ENCODE measurements around the gene KLHL40.
"Not testable (repeated sequence)": the region's sequence is repeated elsewhere in the genome, so short reads cannot be mapped to it uniquely, and the experiment has no call there.

The KLHL40 gene

DNA sequence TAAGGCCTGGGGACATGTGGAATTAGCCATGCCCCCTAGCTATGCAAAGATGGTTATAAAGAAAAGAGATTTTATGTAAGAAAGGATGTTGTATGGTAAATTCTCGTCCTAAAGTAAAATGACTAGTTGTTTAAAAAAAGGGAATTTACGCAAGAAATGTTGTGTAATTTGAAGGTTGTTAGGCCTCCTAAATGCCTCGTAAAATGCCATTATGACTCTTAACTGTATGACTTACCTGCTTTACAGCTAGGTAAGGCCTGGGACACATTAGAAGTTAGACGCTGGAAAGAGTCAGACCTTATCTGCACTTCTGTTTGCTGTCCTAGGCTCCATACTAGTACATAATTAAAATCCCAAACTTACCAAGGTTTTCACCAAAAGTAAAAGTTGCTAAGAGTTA lies 34.8 kb downstream of the KLHL40 start:
- no peak for DNase-seq (ENCODE audit: low read depth in 3 of 3)

DNA sequence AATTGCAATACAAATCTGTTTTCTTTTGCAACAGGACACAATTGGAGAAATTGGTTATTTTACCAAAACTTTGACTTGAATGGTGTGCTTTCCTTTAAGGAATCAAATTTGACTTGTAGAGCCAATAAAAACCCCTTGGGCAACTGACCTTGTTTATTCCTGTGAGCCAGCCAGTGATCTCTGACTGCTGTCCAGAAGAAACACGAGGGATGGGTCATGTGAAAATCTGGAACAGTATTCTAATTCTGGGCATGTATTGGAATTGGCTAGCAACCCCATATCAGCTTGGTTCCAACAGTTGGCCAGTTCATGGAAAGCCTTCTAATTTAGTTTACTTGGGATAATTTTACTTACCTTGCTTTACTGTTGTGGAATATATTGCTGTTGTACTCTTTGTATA lies 36.4 kb downstream of the KLHL40 start:
- no peak for DNase-seq (ENCODE audit: low read depth in 3 of 3)

DNA sequence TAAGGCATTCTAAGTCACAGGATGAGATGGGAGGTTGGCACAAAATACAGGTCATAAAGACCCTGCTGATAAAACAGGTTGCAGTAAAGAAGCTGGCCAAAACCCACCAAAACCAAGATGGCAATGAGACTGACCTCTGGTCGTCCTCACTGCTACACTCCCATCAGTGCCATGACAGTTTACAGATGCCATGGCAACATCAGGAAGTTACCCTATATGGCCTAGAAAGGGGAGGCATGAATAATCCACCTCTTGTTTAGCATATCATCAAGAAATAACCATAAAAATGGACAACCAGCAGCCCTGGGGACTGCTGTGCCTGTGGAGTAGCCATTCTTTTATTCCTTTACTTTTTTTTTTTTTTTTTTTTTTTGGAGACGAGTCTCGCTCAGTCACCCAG lies 37.1 kb downstream of the KLHL40 start:
- DNase-seq (ENCODE audit: low read depth in 3 of 3), result not testable (repeated sequence)

DNA sequence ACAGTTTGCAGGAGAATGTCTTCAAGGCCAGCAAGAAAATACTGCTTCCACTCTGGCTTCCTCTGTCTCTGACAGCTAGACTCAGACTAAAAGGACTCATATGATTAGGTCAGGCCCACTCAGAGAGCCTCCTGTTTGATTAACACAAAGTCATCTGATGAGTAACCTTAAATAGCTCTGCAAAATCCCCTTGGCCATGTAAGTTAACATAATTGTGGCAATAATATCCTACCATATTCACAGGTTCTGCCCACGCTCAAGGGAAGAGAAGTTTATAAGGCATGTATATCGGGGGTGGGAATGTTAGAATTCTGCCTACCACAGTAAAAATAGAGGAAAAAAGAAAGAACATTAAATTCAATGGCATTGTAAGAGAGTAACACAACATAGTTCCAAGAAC lies 37.9 kb downstream of the KLHL40 start:
- DNase-seq (ENCODE audit: low read depth in 3 of 3), result no peak

DNA sequence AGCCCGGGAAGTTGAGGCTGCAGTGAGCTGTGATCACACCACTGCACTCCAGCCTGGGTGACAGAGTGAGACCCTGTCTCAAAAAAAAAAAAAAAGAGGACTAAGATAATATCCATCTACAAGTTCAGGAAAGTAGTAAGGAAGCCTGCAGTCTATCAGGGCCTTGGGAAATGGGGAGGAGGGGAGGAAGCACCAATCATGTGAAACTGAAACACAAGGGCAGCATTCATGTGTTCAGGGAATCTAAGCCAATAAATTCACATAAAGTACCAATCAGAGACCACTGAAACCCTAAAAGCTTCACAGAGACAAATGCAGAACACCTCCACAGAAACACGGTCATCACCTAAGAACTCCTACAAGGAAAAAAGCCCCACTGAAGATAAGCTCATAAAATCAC lies 40.1 kb downstream of the KLHL40 start:
- DNase-seq (ENCODE audit: low read depth in 3 of 3), result no peak

DNA sequence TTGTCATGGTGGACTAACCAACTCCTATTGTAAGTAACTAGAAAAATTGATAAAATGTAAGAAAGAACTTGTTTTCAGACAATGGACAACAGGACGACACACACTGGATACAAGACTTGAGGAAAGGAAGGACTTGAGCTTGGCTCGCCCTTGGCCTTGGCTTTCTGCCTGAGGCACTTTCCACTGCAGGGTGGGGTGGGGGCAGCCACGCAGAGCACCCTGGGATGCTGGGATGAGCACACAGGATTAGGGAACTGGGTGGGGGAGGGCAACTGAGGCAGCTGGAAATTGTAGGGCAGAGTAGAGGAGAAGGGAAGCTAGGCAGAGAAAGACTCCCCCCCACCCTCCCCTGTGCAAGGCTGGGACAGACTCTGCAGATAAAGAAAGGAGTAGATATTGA lies 42.7 kb downstream of the KLHL40 start:
- DNase-seq (ENCODE audit: low read depth in 3 of 3), result no peak

DNA sequence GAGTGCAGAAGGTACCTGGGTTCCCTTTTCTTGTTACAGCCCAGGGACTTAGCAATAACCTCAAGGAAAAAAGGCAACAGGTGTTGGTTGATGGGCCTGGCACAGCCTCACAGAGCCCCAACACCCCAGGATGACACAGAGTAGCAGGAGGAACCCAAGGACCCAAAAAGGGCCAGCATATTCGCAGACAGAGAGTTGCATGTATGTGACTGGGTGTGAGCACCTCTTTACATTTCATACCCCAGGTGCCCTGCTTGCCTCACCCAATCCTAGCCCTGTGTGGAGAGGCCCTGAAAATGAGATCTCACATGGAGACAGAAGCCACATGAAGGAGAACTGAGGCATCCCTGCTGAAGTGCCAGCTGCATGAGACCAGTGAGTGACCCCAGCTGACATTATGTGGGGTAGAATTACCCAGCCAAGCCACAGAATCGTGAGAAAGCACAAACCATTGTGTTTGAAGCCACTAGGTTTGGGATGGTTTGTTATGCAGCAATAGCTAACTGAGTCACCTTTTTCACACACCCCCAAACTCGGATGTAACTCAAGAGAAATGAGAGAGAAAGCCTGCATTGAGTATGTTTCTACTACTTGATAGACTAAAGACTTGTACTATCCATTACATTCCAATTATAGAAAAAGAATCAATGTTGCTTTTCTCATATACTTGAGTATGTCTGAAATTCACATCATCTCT lies 43.5 kb downstream of the KLHL40 start:
- no peak for DNase-seq (ENCODE audit: low read depth in 3 of 3)

DNA sequence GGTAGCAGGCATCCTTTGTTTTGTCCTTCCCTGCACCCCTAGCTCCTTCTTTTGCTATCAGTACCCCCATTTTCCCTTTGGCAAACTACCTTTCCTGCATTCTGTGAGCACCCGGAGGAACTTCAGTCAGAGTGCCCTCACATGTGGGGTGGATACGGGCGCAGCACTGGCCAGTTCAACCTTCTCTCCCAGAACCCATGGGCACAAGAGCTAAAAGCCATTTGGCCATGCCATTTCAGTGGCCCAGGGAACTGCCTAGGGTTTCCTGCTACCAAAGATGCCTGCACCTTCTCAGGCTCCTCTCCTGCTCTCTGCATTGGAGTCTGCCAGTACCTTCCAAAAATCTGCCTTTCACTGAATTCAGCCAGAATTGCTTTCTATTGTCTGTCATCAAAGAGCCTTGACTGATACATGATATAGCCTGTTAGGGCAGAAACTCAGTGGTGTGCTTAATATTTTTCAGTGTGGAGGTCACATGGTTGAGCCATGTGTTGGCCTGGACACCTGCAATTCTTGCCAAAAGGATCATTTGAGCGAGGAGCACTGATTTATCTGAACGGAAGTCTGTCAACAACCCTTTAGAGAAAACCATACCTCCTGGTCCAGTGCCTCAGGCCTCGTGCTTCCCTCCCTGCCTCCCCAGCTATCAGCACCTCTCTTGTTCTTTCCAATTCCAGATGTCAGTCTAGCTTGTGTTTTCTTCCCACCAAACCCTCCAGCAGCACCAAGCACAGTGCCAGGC lies 44.2 kb downstream of the KLHL40 start:
- DNase-seq (ENCODE audit: low read depth in 3 of 3), result no peak

DNA sequence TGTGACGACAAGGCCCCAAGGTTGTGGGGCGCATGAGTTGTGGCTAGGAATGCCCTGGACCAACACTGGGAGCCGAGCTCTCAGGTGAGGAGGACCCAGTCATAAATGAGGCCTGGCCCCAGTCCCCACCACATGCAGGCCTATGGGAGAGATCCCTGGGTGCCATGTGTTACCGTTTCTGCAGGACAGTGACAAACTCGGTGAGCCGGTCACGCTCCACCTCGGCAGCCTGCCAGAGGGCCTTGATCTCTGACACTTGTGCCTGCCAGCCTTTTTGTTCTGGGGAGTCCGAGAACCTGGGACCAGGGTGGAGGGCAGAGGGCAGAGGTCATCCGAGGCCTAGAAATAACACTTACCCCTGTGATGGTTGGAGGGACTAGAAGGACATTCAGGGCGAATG lies 45.0 kb downstream of the KLHL40 start:
- no peak for DNase-seq (ENCODE audit: low read depth in 3 of 3)

DNA sequence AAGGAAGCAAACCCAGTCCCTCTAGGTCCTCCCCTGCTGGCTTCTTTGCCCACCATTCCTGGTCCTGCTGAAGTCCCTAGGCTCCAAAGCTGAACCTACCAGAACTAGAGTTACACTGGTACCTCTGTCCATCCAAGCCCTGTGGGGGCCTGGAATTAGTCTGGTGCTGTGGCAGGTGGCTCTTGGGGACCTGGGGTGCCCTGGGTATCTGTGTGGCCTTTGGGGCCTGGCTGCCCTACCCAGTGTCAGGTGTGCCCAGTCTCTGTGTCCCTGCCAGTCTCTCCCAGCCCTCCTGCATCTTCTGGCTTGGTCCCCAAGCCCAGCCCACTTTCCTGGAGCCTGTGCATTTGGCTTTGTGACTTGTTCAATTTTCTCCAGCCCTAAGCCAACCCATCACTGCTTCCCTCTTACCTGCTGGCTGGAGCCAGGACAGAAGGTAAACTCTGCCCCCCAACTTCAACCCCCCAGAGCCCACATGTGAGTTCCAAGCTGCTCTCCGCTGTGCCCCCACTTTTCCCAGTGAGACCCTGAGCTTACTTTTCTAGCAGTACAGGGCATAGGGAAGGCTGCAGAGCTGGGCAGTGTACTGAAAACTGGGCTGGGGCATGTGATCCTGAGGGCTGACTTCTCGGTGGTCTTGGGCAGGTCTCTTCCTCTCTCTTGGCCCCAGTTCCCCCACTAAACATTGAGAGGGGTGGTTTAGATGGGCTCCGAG lies 45.5 kb downstream of the KLHL40 start:
- no peak for DNase-seq (ENCODE audit: low read depth in 3 of 3)

DNA sequence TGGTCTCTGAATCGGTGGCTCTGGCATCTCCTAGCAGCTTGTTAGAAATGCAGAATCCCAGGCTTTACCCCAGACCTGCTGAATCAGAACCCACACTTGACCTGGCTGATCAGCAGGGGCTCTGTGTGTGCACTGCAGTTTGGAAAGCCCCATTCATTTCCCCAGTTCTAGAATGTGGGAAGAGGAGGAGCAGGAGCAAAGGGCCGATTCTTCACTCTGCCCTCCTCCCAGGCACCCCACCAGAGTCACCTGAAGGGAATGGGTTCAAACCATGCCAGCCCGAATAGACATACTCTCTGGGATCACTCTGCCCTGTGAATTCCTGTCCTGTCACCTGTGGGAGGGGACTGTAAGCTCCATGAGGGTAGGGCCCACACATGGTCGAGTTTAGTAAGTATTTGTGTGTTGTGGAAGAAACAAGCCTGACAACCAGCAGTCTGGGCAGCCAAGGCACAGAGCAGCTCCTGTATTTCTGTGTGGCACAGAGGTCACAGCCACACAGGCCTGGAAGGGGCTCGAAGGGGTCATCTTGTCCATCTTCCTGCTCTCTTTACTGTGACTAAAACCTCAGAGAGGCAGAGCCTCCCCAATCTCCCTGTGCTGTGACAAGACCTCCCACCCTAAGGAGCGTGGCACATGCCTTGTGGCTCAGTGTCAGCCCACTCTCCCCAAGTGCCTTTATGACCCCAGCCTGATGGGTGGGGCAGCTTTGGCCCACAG lies 46.3 kb downstream of the KLHL40 start:
- no peak for DNase-seq (ENCODE audit: low read depth in 3 of 3)

DNA sequence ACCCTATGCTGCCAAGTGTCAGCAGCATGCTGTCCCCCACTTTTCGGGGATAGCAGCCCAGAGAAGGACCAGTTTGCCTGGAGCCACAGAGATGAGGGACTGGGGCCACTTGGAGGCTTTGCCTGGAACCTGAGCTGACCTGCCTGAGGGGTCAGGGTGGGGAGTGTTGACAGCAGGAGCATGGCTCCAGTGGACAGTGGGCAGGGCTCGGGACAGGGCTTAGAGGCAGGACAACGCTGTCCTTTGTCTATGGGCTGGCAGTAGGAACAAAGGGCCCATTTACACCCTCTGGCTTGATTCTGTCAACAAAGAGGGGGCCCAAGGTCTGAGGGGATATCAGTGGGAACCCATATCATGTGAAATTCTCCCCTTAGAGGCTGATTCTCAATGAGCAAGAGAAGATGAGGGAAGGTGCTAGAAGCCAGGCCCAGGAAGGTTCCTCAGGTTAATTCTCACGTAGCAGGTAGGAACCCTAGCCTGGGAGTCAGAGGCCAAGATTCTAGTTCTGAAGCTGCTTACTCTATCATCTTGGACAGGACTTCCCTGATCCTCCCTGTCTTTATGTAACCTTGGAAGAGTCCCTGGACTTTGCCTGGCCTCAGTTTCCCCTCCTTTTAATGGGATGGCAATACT lies 47.0 kb downstream of the KLHL40 start:
- no peak for DNase-seq (ENCODE audit: low read depth in 3 of 3)

DNA sequence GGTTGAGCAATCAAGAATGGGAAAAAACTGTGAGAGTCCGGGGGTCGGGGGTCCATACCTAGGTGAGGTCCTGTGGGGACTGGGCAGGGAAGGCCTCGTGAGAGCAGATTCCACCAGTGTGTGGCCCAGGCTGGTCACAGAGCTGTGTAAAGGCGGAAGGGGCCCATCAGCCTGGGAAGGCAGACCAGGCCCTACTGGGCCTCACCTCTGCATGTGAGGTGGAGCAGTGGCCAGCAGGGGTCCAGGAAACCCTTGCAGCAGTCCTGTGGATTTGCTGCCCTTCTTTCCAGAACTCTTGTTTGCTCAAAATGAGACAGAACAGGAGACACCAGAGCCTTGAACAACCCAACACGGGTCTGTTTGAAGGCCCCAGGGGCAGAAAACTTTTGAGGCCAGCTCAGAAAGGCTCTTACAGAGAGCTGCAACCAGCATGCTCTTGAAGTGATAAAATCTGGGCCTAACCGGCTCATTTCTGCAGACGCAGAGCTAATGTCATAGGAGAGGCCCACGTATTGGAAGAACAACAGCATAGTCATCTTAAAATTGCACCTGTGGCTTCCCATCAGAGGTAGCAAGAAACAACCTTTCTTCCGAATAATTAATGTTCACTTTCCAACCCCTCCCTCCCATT lies 47.6 kb downstream of the KLHL40 start:
- DNase-seq (ENCODE audit: low read depth in 3 of 3), result no peak

DNA sequence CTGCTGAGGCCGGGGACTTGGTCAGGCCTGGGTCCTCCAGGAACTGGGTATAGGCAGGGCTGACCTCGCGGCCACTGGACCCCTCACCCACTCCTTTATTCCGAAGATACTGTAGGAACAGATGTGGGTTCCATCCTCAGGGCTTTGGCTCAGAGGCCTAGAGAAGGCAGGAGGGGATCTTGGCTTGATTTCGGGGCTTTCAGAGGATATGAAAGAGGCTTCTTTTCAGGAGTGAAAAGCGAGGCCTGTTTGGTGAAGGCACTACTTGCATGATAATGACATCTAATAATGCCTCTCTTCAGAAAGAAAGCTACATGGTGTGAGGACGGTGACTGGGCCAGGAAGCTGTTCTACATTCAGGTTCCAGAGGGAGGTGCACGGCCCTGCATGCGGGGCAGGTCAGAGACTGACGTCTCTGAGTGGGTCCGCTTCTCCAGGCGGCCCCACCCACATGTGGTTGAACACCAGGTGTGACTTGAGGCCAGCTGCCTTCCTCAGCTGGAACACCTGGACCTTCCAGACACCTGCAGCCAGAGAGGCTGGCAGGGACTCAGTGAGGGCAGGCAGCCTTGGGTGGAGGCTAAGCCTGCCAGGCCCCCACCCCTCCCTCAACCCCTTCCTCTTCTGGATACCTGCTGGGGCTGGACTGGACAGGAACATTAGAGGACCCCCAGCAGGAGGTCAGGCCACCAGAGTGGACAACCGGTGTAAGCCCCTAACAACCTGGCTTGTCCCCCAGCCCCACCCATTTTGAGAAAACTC lies 48.3 kb downstream of the KLHL40 start:
- DNase-seq (ENCODE audit: low read depth in 3 of 3), result no peak

DNA sequence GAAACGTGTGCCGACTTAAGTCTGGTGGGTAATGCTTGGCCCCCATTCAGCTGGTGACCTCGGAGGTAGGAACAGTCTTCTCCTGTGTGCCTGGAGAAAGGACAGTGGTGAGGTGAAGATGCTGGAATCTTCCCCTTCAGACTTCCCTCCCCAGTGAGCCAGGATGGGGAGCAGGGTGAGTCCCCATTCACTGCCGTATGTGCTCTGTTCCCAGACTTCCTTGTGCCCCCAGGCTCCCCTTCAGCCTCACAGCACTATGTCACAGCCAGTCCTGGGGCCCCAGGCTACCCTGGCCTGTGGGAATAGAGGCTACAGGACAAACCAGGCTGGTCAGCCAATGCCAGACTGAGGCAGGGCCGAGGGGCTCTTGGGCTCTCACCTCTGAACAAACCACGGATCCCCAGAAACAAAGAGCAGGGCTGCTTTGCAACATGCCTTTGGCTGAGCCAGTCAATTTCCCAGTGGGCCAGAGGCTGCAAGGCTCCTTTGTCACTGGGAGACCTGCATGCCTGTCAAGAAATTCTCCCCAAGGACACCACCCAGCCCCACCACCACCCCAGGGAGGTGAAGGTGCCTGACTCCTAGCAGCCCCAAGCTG lies 49.0 kb downstream of the KLHL40 start:
- DNase-seq (ENCODE audit: low read depth in 3 of 3), result no peak

DNA sequence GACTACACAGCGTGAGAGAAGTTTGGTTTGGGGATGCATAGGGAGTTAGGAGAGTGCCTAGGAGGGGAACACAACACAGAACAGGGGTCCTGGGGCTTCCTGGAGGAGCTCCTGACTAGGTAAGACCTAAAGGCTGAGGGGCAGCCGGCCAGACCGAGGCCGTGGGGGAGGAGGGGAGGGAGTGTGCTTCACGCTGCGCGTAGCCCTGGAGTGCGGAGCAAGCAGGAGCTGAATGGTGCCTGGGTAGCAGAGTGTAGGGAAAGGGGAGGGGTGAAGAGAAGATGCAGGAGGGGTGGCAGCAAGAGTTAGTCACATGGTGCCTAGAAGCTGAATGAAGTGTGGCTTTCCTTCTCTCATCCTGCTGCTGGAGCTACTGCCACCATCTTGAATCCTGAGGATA lies 49.7 kb downstream of the KLHL40 start:
- no peak for DNase-seq (ENCODE audit: low read depth in 3 of 3)

DNA sequence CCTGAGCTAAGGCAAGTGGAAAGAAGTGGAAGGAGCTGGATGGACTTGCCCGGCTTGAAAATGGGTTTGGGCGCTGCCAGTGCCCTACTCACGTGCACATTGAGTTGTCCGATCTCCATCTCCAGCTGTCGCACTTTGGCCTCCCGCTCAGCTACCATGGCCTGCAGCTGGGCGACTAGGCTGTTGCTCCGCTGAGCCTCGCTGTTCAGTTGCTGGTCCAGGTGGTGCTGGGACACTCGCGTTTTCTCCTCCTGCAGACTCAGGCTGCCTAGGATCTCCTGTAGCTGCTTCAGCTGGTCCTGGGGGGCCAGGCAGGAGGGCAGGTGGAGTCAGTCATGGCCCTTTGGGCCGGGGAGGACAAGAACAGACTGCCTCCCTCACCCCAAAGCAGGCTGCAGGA lies 50.3 kb downstream of the KLHL40 start:
- DNase-seq (ENCODE audit: low read depth in 3 of 3), result no peak

DNA sequence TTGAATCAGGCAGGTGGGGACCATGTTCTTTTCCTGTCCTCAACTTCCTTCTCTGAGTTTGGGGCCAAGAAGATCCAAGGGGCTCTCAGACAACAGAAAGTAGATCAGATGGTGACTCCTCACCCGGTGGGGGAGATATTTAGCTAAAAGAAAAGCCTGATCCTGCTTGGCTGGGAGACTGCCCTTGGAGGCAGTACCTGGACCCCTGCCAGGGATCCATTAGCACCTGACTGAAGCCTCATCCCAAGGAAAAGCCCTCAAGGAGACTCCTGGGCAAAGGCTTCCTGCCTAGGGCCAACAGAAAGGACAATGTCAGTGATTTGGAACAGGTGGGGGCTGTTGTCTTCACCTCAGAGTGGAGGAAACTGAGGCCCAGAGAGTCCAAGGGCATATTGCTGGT lies 50.7 kb downstream of the KLHL40 start:
- no peak for DNase-seq (ENCODE audit: low read depth in 3 of 3)

DNA sequence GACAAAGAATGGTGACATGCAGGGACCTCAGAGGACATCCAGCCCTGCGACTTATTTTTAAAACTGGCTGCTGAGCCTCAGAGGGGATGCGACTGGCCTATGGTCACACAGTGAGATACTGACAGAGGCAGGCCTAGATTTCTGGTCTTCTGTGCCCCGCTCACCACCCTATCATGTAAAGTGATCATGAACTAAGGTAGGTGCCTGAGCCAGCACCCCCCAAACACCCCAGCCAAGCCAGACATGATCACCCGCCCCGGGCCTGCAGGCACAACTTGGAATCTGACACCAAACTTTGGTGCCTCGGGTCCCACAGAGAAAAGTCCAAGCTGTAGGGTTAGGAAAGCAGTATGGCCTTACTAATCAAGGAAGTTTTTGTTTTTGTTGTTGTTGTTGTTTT lies 51.2 kb downstream of the KLHL40 start:
- DNase-seq (ENCODE audit: low read depth in 3 of 3), result no peak
